ENCODE results near the gene METTL23.

METTL23 gene

DNA sequence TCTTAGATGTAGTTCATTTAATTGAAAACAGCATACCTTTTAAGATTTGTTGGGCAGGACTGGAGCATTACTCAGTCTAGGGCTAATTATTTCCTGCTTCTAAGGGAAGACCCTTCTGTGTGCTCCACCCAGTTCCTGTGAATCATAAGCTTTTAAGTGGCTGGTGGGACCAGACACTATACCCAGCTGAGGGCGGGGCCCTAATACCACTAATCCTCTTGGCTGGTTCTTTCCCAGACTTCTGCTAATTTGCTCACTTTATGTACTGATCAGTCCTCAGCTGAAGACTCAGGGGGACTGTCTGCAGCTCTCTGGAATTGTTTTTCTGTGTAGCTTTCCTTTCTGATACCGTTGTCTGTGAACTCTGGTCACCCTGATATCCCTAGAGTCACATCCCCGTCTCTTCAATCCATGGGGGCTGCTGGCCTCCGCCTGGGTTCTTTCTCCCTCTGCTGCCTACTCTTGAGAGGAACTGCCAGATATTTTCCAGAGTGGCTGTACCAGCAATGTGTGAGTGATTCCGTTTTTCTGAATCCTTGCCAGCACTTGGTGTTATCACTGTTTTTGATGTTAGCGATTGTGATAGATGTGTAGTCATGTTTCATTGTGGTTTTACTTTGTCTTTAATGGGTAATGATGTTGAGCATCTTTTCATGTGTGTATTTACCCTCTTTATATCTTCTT is 46.3 kb downstream of the METTL23 start:
- no peak for DNase-seq (ENCODE audit: low spot score)

DNA sequence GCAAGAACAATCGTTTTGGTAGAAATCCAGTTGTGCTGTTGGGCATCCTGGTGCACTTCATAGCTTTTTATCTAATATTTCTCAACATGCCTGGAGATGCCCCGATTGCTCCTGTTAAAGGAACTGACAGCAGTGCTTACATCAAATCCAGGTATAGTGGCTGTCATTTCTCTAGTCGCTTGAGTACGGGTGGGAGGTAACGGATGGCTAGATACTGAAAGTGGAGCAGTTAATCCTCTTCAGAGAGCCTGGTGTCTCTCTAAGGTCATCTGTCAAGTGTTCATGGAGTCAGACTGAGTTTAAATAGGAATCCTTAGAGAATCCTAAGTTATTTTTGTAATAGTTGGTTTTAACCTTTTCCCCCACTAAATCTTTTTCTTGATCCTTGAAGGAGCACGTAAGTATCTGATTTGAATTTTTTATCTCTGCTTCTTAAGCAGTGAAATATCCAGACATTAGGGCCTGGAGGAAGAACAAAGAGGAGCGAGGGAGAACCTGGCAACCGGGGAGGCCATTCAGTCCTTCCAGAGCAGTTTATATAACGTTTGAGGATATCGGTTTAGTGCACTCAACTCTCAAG is 48.5 kb downstream of the METTL23 start:
- DNase-seq (ENCODE audit: low spot score) = no peak

DNA sequence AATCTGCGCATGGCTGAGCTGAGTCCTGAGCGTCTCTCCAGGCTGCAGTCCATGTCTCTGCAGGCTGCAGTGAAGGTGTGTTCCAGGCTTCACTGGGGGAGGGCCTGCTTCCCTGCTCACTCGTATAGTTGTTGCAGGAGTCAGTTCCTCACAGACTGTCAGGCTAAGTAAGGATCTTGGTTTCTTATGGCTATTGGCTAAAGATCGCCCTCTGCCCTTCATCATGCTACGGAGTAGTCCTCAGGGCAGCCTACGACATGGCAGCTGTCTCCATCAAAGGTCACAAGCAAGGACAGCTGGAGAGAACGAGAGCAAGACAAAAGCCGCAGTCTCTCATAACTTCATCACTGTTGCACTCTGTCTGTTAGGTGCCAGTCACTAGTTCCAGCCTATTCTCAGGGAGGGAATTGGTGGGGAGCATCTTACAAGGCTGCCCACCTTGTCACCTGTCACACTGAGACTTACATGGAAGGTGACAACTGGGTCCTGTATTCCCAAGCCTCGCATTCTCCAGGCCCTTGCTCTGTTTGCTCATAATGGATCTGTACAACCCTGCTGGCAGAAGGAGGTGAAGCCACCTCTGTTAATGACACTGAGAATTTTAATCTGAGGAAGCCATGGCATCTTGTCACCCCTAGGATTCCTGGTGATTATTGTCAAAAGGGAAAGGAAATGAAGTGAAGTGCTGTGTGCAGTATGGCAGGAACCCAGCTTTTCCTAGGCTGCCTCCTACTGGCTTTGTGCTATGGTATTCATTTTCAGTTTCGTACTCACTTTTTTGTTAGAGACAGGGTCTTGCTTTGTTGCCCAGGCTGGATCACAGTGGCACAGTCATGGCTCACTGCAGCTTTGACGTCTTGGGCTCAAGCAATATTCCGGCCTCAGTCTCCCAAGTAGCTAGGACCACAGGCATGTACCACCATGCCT is 54.7 kb downstream of the METTL23 start:
- no peak for DNase-seq (ENCODE audit: low spot score)

DNA sequence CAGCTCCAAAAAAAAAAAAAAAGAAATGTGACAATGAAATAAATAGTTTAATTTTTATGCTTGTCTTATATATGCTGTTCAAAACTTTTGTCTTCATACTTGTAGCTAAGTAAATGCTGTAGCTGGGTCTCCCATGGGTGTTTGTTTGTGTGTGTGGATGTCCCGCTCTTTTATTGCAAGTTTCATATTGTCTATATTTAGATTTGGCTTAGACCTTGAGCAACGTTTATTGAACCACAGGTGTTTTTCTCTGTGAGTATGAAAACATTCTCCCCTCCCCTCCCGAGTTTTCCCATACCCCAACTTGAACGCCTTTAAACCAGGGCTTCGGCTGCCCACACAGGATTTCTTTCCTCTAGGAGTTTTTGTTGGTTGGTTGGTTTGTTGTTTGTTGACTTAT is 56.5 kb downstream of the METTL23 start:
- no peak for DNase-seq (ENCODE audit: low spot score)

Measured in hematopoietic multipotent progenitor cell treated with erythropoietin and hydrocortisone succinate and interleukin-3 and kit ligand, for 15 days (in vitro differentiated cells).